H1 (cell line): ENCODE data around the gene IFNAR2. TPM values are rescaled to one million over a fixed set of nuclear protein-coding genes. Genes with fewer than 3 reads are reported as not detected.
"Not testable (repeated sequence)": the region's sequence is repeated elsewhere in the genome, so short reads cannot be mapped to it uniquely, and the experiment has no call there.

ENCODE experiments used
- CTCF ChIA-PET: fragments of 300-600 bp; sonication (Branson Sonifier 250); formaldehyde crosslinking; loops from one replicate; lab custom pipeline; 2021; ENCODE audit not compliant: partially characterized antibody; lab: Charles Lee
- POLR2A ChIA-PET: fragments of 300-600 bp; sonication (Branson Sonifier 250); formaldehyde crosslinking; loops from one replicate; lab custom pipeline; 2021; ENCODE audit warnings: inconsistent platforms; ENCODE audit not compliant: partially characterized antibody; lab: Charles Lee
- DNase-seq, 2 experiments: peaks; one replicate each; pipeline versions ENCODE4 v3.0.0 to v3.0.0-alpha.2; 2010 to 2022; ENCODE audit warnings: low spot score in 2 of 2, low read depth in 1 of 2, mixed read lengths in 1 of 2
- FAIRE-seq: peaks from 2 replicates; lab custom pipeline; 2011; peaks lifted over from hg19 to GRCh38; lab: Jason Lieb, UNC
- H2AFZ ChIP-seq: 2 replicates; pipeline ENCODE4 v1.8.1; 2012; ENCODE audit warnings: low read length, inconsistent platforms
- H2AK5ac ChIP-seq: 2 replicates; pipeline ENCODE4 v1.6.1; 2013; ENCODE audit warnings: low read depth, low read length
- H2BK120ac ChIP-seq: replicated peaks from 2 replicates; pipeline ENCODE3; 2013; ENCODE audit warnings: low read depth, low read length, inconsistent platforms
- H2BK12ac ChIP-seq: 2 replicates; pipeline ENCODE4 v1.6.1; 2013; ENCODE audit warnings: low read depth, low read length
- H2BK15ac ChIP-seq: 2 replicates; pipeline ENCODE4 v1.6.1; 2013; ENCODE audit warnings: low read length
- H2BK20ac ChIP-seq: 2 replicates; pipeline ENCODE4 v1.6.1; 2013; ENCODE audit warnings: low read length
- H2BK5ac ChIP-seq: 2 replicates; pipeline ENCODE4 v1.6.1; 2013; ENCODE audit warnings: low read depth, low read length
- H3K14ac ChIP-seq: 2 replicates; pipeline ENCODE4 v1.6.1; 2013; ENCODE audit warnings: inconsistent platforms; ENCODE audit not compliant: insufficient read length
- H3K18ac ChIP-seq: 2 replicates; pipeline ENCODE4 v1.6.1; 2013; ENCODE audit warnings: low read length; ENCODE audit errors: extremely low read depth
- H3K23ac ChIP-seq: 2 replicates; pipeline ENCODE4 v1.6.1; 2013; ENCODE audit warnings: inconsistent platforms; ENCODE audit not compliant: insufficient read length
- H3K23me2 ChIP-seq: 2 replicates; pipeline ENCODE4 v1.6.1; 2013; ENCODE audit warnings: low read depth, low read length
- H3K27ac ChIP-seq: 2 replicates; pipeline ENCODE4 v1.6.1; 2011; ENCODE audit warnings: low read depth, low read length, inconsistent platforms
- H3K27me3 ChIP-seq, 4 experiments: replicated peaks in 1 of 4; 1 replicate in 1 of 4; 2 replicates in 3 of 4; pipeline versions ENCODE4 v1.6.1 to v1.8.1; 2011 to 2013; ENCODE audit warnings: low read length in 3 of 4, mild to moderate bottlenecking in 3 of 4, inconsistent platforms in 2 of 4, mixed read lengths in 2 of 4, moderate library complexity in 1 of 4; ENCODE audit not compliant: control insufficient read depth in 3 of 4, insufficient read depth in 3 of 4; ENCODE audit errors: extremely low read depth in 1 of 4
- H3K36me3 ChIP-seq, 4 experiments: 2 replicates each; pipeline versions ENCODE4 v1.6.1 to v1.8.1; 2011 to 2013; ENCODE audit warnings: mild to moderate bottlenecking in 4 of 4, low read length in 3 of 4, moderate library complexity in 2 of 4, control low read depth in 1 of 4, inconsistent platforms in 1 of 4; ENCODE audit not compliant: insufficient read depth in 4 of 4, control insufficient read depth in 2 of 4
- H3K4ac ChIP-seq: replicated peaks from 2 replicates; pipeline ENCODE3; 2013; ENCODE audit warnings: low read length, low read depth, mixed read lengths, inconsistent platforms; ENCODE audit not compliant: insufficient read length
- H3K4me1 ChIP-seq, 4 experiments: replicated peaks in 1 of 4; 1 replicate in 1 of 4; 2 replicates in 3 of 4; pipeline versions ENCODE4 v1.6.1 to v1.8.1; 2011 to 2013; ENCODE audit warnings: low read length in 3 of 4, inconsistent platforms in 2 of 4, mixed read lengths in 1 of 4; ENCODE audit not compliant: insufficient read depth in 4 of 4, control insufficient read depth in 3 of 4
- H3K4me2 ChIP-seq, 2 experiments: 2 replicates each; pipeline versions ENCODE4 v1.6.1 to v1.8.1; 2011 to 2013; ENCODE audit warnings: low read depth in 2 of 2, low read length in 2 of 2, control low read depth in 1 of 2, inconsistent platforms in 1 of 2, mild to moderate bottlenecking in 1 of 2; ENCODE audit not compliant: insufficient read depth in 1 of 2
- H3K4me3 ChIP-seq, 4 experiments: fragments of 200-600, 300-600 bp in 1 of 4; sonication (generic), shearing (Covaris generic), sonication (Bioruptor Twin) in 1 of 4; 2 replicates each; pipeline versions ENCODE4 v1.5.1 to v1.8.1; 2011 to 2016; ENCODE audit warnings: low read length in 4 of 4, low read depth in 3 of 4, control low read depth in 2 of 4, inconsistent platforms in 2 of 4, mild to moderate bottlenecking in 2 of 4, mixed read lengths in 1 of 4, moderate library complexity in 1 of 4; ENCODE audit not compliant: insufficient read depth in 2 of 4; ENCODE audit errors: extremely low read depth in 1 of 4
- H3K56ac ChIP-seq: replicated peaks from 2 replicates; pipeline ENCODE3; 2013; ENCODE audit warnings: low read depth, mild to moderate bottlenecking, mixed read lengths, low read length, inconsistent platforms; ENCODE audit not compliant: insufficient read length
- H3K79me1 ChIP-seq: 2 replicates; pipeline ENCODE4 v1.6.1; 2013; ENCODE audit warnings: low read depth, low read length, control low read depth
- H3K79me2 ChIP-seq, 2 experiments: 2 replicates each; pipeline versions ENCODE4 v1.6.1 to v1.8.1; 2012 to 2013; ENCODE audit warnings: low read length in 2 of 2, mild to moderate bottlenecking in 2 of 2, inconsistent platforms in 1 of 2; ENCODE audit not compliant: insufficient read depth in 2 of 2, control insufficient read depth in 1 of 2
- H3K9ac ChIP-seq, 4 experiments: replicated peaks in 1 of 4; 1 replicate in 1 of 4; 2 replicates in 3 of 4; pipeline versions ENCODE4 v1.6.1 to v1.8.1; 2011 to 2013; ENCODE audit warnings: low read depth in 3 of 4, low read length in 3 of 4, control low read depth in 2 of 4, mild to moderate bottlenecking in 2 of 4, moderate library complexity in 2 of 4, inconsistent platforms in 1 of 4; ENCODE audit errors: extremely low read depth in 1 of 4
- H3K9me3 ChIP-seq, 2 experiments: 2 replicates each; pipeline versions ENCODE4 v1.6.1 to v1.8.1; 2012 to 2013; ENCODE audit warnings: mild to moderate bottlenecking in 2 of 2, moderate library complexity in 2 of 2, control low read depth in 1 of 2, inconsistent platforms in 1 of 2, low read depth in 1 of 2, low read length in 1 of 2, mixed read lengths in 1 of 2; ENCODE audit not compliant: insufficient read depth in 2 of 2
- H4K20me1 ChIP-seq, 2 experiments: replicated peaks in 1 of 2; 2 replicates each; pipeline versions ENCODE3 to v1.8.1; 2011 to 2013; ENCODE audit warnings: inconsistent platforms in 2 of 2, low read length in 2 of 2, mild to moderate bottlenecking in 1 of 2; ENCODE audit not compliant: insufficient read depth in 2 of 2, control insufficient read depth in 1 of 2
- H4K5ac ChIP-seq: 2 replicates; pipeline ENCODE4 v1.6.1; 2013; ENCODE audit warnings: low read length, low read depth, mixed read lengths, inconsistent platforms; ENCODE audit not compliant: insufficient read length
- H4K8ac ChIP-seq: 2 replicates; pipeline ENCODE4 v1.8.0; 2013; ENCODE audit warnings: mild to moderate bottlenecking, moderate library complexity, low read length, inconsistent platforms; ENCODE audit not compliant: insufficient read depth; ENCODE audit errors: extremely low read depth
- H4K91ac ChIP-seq: replicated peaks from 2 replicates; pipeline ENCODE3; 2013; ENCODE audit warnings: low read length, mixed read lengths, inconsistent platforms; ENCODE audit not compliant: insufficient read length
- CEBPB ChIP-seq: IDR thresholded peaks from 2 replicates; pipeline ENCODE4 v1.6.1; 2012; ENCODE audit warnings: low read depth, low read length
- WGBS, 2 experiments: shearing (Covaris generic) in 1 of 2; methylation state at CpG; one replicate each; pipeline versions ENCODE4 v1.1.6 to v1.1.7; 2013 to 2015; ENCODE audit warnings: low lambda C conversion rate in 2 of 2, mixed read lengths in 2 of 2, inconsistent platforms in 1 of 2, low coverage in 1 of 2, missing lambda C conversion rate in 1 of 2; ENCODE audit not compliant: insufficient replicate concordance in 2 of 2, insufficient coverage in 1 of 2, insufficient read length in 1 of 2; ENCODE audit errors: extremely low coverage in 1 of 2, missing lambda C conversion rate in 1 of 2; 5-methylcytosine and 5-hydroxymethylcytosine counted together
- polyA plus RNA-seq, 7 experiments: library from polyadenylated mRNA; depleted of rRNA in 3 of 7; stranded (reverse) in 5 of 7; unstranded in 2 of 7; fragments of >200 nt in 5 of 7; fragments of 200-250 nt in 2 of 7; gene quantifications; 1 replicate in 5 of 7; 2 replicates in 1 of 7; 4 replicates in 1 of 7; pipeline versions ENCODE4 v1.2.1 to v1.2.3, GENCODE V29; 2011 to 2013; ENCODE audit warnings: missing spikeins in 2 of 7, mixed read lengths in 2 of 7
- total RNA-seq: library from RNA; stranded (reverse); fragmentation: NEBNext Ultra II Directional; extraction: Animal tissue kit (Norgen Biotek cat#: 25700); gene quantifications from 2 replicates; pipeline ENCODE4 v1.2.1, GENCODE V29; 2021

The IFNAR2 gene
- total and polyA plus RNA-seq, 2 of the 8 experiments (the other 6 are each of a cell fraction or from before 2014, with no cell fraction given), result 12.2 to 16.1 TPM

- H4K20me1 ChIP-seq, H3K79me2 ChIP-seq, H3K14ac ChIP-seq, H3K4ac ChIP-seq, H2AK5ac ChIP-seq, H3K23ac ChIP-seq, H2BK15ac ChIP-seq, H2BK12ac ChIP-seq, H4K8ac ChIP-seq, H2BK20ac ChIP-seq, H3K23me2 ChIP-seq, H3K79me1 ChIP-seq, FAIRE-seq, H3K27ac ChIP-seq, H3K56ac ChIP-seq, CTCF ChIA-PET, H3K9me3 ChIP-seq, H2AFZ ChIP-seq, H4K5ac ChIP-seq, DNase-seq, H3K4me1 ChIP-seq, H3K18ac ChIP-seq, H2BK120ac ChIP-seq, H3K9ac ChIP-seq, H3K4me3 ChIP-seq, H3K4me2 ChIP-seq, H4K91ac ChIP-seq, H3K27me3 ChIP-seq, H2BK5ac ChIP-seq: not testable (repeated sequence)
- 92% methylated on average over 6 of the region's 6 CpGs; no CpG with 5 or more reads in 1 of the 2 experiments for WGBS, 2 experiments
- peak; percentile 39; the same call in 1 of the 2 replicates for TF ChIP-seq CEBPB
- POLR2A ChIA-PET, result interaction anchor here (1.1 kb wide), 1 partner anchor 9 kb away, joined by 4 read pairs; no protein-coding TSS in a partner anchor
- peaks cover 0 to 37% (median 19%) of the 10 kb centered on the region in 4 experiments; a peak in 7 of 8 replicates for H3K36me3 ChIP-seq
Measured at GRCh38 chr21:33253382-33253781, 23.6 kb downstream of the IFNAR2 start.
